Activated CD8-positive, alpha-beta memory T cell treated with anti-CD3 and anti-CD28 coated beads, Interleukin-2, amount 10 ng/mL, durations not matched to agents 7 days and 5 days (primary cell): ENCODE measurements around the gene PLA1A. TPM values are rescaled to one million over a fixed set of nuclear protein-coding genes. Genes with fewer than 3 reads are reported as not detected.

Experiments used
- ATAC-seq: fragments of 150-1000 bp; cut with Tn5 transposase; one replicate; pipeline ENCODE4 v1.10.0; 2021; ENCODE audit warnings: moderate library complexity
- CTCF ChIA-PET: fragments of 350-600 bp; sonication (Branson Sonifier 250); formaldehyde crosslinking; loops from one replicate; lab custom pipeline; 2021; ENCODE audit warnings: antibody characterized with exemption; lab: Charles Lee
- DNase-seq: peaks from one replicate; pipeline ENCODE4 v3.0.0-alpha.2; 2020
- H3K27ac Mint-ChIP-seq: one replicate; pipeline ENCODE4 v1.8.0; 2021; ENCODE audit warnings: mild to moderate bottlenecking, mixed read lengths
- H3K27me3 Mint-ChIP-seq: one replicate; pipeline ENCODE4 v1.8.0; 2021; ENCODE audit warnings: mixed read lengths
- H3K36me3 Mint-ChIP-seq: one replicate; pipeline ENCODE4 v1.8.0; 2021; ENCODE audit warnings: mild to moderate bottlenecking, mixed read lengths
- H3K4me1 Mint-ChIP-seq: one replicate; pipeline ENCODE4 v1.8.0; 2021; ENCODE audit warnings: mixed read lengths
- H3K4me3 Mint-ChIP-seq: one replicate; pipeline ENCODE4 v1.8.0; 2021; ENCODE audit warnings: mild to moderate bottlenecking, moderate library complexity, mixed read lengths
- H3K9me3 Mint-ChIP-seq: one replicate; pipeline ENCODE4 v1.8.0; 2022; ENCODE audit warnings: low read depth, mixed read lengths
- total RNA-seq, 2 experiments: library from RNA; stranded (reverse); gene quantifications; one replicate each; pipeline ENCODE4 v1.2.3, GENCODE V29; 2021

PLA1A gene
- total RNA-seq, 2 experiments from 2014 or later = 0.68 TPM; not detected in 1

DNA sequence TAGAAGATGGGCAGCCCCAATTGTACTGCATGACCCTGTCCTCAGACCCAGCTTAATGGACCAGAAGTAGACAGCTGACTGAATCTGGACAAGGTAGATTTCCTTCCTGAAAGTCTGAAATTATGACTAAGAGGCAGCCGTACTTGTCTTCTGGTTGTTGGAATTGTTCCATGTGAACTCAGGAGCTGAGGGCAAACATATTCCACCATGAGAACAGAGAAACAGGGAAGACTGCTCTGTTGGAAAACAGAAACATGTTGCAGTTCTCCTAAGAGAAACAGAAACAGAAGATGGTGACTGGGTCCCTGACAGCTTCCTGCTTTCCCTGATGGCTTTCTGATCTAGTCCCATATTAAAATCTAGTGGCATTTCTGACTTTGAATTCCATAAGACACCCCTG, 38.6 kb downstream of the PLA1A start:
- DNase-seq = no peak
- CTCF ChIA-PET = interaction anchor here (1.8 to 2.0 kb wide), 2 partner anchors 9 to 36 kb away, joined by 4 to 9 read pairs; no protein-coding TSS in a partner anchor
- no peak overlapping the region for H3K4me3 Mint-ChIP-seq

DNA sequence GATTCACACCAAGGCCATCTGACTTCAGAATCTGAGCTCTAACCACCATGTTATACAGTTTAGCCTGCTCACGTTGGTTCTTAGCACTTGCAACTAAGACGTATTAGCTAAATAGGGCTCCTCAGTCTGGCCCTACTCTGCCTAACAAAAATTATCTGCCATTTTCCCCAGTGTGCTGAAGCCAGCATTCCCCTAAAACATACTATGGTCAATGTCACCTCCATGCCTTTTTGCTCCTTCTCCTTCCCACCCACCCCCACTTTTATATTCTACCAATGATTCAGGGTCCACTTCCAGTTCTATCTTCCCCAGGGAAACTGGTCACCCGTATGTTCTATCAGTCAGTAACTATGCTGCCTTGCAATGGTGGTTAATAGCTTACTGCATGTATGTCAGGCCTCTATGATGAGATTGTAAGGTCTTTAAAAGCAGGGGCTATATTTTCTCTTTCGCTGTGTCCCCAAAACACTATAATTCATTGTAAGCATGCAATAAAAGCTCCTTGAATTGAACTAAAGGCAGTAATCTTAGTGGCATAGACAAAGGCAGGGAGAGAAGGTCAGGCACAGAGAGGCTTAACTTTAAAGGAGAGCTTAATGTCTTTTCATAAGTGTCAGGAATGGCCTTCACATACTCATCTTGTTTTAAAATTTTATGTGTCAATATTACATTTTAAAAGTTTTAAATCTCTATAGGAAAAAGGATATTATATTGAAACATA, 39.4 kb downstream of the PLA1A start:
- Mint-ChIP-seq H3K4me1 (peaks cover 34% of the 10 kb centered on the region), H3K27me3 (no peaks in the 10 kb centered on the region), H3K27ac (no peak overlapping the region), H3K4me3 (no peak overlapping the region), H3K36me3 (peaks cover 17% of the 10 kb centered on the region), H3K9me3 (no peaks in the 10 kb centered on the region)
- ATAC-seq (no peak), DNase-seq (no peak)
- CTCF ChIA-PET = interaction anchor here (1.8 to 2.0 kb wide), 2 partner anchors 10 to 36 kb away, joined by 4 to 9 read pairs; no protein-coding TSS in a partner anchor

More for the DNA sequence above, 38.6 kb downstream of the PLA1A start:
- no peaks in the 10 kb centered on the region for H3K9me3 Mint-ChIP-seq
- H3K27me3 Mint-ChIP-seq = no peaks in the 10 kb centered on the region
- H3K36me3 Mint-ChIP-seq = peaks cover 14% of the 10 kb centered on the region
- no peak for ATAC-seq
- H3K4me1 Mint-ChIP-seq = peaks cover 33% of the 10 kb centered on the region
- H3K27ac Mint-ChIP-seq = no peak overlapping the region

DNA sequence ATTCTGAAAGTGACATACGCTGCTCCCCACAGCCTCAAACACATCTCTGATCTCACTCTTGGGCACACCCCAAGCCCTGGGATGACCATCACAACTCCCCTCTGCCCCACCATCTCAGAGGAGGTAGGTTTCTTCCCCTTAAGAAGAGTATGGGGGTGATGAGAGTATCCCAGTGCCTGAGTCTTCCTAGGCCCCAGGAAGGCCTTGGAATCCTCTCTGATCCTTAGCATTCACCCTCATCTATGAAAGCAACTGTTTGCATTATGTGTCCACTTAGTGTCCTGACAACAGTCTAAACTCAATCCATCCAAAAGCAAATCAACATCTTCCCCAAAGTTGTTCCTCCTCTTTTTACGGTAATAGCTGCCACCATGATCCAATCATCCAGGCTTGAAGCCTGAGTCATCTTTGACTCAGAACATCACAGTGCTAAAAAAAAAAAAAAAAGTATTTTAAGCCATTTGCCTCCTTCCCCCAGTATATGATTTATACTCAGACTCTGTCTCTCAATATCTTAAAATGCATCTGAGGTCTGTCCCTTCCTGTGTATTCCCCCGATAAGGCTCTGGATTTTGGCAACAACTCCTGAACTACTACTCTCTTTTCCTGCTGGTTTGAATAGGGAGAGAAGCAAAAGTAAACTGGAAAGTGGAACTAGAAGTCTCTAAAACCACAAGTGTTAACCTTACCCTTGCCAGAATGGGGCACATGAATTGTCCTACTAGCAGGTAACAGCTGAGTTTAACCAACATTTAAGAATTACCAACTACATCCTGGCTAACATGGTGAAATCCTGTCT, 40.2 kb downstream of the PLA1A start:
- Mint-ChIP-seq H3K27me3 (no peaks in the 10 kb centered on the region), H3K9me3 (no peaks in the 10 kb centered on the region), H3K4me3 (no peak overlapping the region), H3K36me3 (peaks cover 17% of the 10 kb centered on the region), H3K4me1 (peaks cover 39% of the 10 kb centered on the region), H3K27ac (peak overlapping the region; percentile 90)
- peak; percentile 28 for ATAC-seq
- CTCF ChIA-PET = interaction anchor here (0.7 to 2.0 kb wide), 4 partner anchors 10 to 189 kb away, joined by 3 to 9 read pairs (median 4); no protein-coding TSS in a partner anchor
- DNase-seq = no peak

DNA sequence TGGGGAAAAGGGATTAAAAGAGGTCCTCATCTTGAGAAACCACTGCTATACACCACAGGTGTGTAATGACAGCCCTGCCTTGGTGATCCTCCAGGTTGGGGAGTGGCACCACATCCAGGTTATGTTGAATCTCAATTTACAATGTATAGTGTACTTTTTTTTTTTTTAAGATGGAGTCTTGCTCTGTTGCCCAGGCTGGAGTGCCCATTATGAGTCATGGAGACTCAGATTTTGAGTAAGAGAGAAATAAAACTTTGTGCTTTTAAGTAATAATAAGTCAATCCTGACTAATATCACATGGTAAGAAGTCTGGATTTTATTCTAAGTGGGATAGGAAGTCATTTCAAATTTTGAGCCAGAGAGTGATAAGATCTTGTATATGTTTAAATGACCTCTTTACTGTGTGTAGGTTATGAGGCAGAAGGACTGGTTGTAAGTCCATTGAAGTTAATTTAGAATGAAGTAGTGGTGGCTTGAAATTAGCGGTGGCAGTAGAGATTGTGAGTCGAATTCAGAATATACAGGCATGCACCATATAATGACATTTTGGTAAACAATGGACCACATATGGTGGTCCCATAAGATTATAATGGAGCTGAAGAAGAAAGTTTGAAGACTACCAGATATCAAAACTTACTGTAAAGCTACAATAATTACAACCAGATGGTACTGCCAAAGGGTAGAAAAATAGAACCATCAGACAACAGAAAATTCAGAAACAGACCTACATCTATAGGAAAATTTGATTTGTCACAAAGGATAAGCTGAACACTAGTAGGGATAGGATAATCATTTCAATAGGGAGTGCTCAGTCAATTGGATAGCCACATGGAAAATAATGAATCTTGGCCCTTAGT, 42.0 kb downstream of the PLA1A start:
- peaks cover 41% of the 10 kb centered on the region for H3K4me1 Mint-ChIP-seq
- CTCF ChIA-PET = no interaction called here

DNA sequence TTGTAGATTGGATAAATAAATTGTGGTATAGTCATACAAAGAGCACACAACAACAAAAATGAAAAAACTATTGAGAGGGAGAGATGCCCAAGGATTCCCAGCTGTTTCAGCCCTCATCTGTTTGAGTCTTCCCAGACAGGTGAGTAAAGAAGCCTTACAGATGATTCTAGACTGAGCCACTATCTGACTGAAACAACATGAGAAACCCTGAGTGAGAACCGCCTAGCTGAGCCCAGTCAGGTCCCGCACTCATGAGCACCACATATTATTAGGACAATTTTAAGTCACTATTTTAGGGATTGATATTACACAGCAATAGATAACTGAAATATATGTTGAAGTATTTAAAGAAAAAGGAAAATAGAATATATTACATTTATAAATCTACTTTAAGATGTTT, 43.7 kb downstream of the PLA1A start:
- Mint-ChIP-seq H3K4me3 (no peak overlapping the region), H3K4me1 (peaks cover 41% of the 10 kb centered on the region), H3K36me3 (peaks cover 18% of the 10 kb centered on the region), H3K9me3 (no peaks in the 10 kb centered on the region), H3K27me3 (no peaks in the 10 kb centered on the region), H3K27ac (no peak overlapping the region)
- CTCF ChIA-PET = interaction anchor here (1.0 to 1.7 kb wide), 2 partner anchors 8 to 340 kb away, joined by 3 to 4 read pairs; no protein-coding TSS in a partner anchor
- ATAC-seq (no peak), DNase-seq (no peak)

More for the DNA sequence above, 42.0 kb downstream of the PLA1A start:
- peak overlapping the region; percentile 90 for H3K27ac Mint-ChIP-seq
- no peak overlapping the region for H3K4me3 Mint-ChIP-seq
- DNase-seq (peak; percentile 51), ATAC-seq (peak; percentile 46)
- H3K27me3 Mint-ChIP-seq = no peaks in the 10 kb centered on the region
- H3K9me3 Mint-ChIP-seq = no peaks in the 10 kb centered on the region
- H3K36me3 Mint-ChIP-seq = peaks cover 17% of the 10 kb centered on the region

DNA sequence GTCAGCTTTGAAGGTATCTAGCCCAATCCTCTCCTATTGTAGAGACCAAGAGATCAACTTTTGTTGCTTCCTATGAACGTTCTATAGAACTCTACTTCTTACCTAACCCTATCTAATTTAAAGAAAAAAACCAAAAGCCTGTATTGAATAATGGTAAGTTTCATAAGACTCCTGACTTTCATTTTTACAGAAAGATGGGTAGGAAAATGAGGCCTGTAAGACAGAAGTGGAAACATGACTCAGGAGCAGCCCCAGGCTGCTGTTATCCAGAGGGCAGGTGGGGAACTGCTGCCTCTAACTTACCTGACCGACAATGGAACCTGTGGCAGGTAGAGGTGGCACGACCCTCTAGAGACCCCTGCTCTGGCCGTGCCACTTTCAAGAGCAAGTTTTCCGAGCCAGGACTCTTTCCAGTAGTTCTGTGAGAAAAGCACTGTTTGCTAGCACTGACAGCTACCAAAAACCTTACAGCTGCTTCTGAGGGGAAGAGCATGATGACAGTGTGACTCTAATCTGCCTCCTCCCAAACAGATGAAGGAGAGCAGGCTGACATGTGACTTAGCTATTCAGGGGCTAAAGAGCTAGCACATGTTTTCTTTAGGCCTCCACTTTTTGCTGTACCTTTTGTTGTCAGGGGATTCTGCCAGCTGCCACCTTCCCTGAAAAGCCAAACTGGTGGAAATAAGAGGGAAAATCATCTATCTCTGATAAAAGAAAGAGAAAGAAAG, 45.2 kb downstream of the PLA1A start:
- CTCF ChIA-PET = no interaction called here
- no peak for ATAC-seq
- DNase-seq = no peak

DNA sequence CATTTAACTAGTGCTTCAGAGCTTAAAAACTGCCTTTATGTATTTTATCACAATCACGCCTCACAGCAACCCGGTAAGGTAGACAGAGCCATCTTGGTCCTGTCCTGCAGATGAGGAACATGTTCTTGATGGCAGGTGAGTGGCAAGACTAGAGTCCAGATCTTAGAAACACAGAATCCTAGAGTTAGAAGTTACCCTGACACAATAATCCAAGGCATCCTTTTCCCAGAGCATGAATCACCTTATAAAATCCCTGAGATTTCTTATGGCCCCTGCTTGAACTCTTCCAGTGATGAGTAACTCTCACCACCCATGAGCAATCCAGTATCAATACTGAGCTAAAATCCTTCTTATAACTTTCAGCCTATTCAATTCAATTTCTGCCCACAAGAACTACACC, 45.8 kb downstream of the PLA1A start:
- Mint-ChIP-seq H3K27ac (no peak overlapping the region), H3K27me3 (no peaks in the 10 kb centered on the region)

More for the DNA sequence above, 45.2 kb downstream of the PLA1A start:
- no peak overlapping the region for H3K27ac Mint-ChIP-seq
- H3K36me3 Mint-ChIP-seq = peaks cover 19% of the 10 kb centered on the region
- H3K4me1 Mint-ChIP-seq = peaks cover 32% of the 10 kb centered on the region
- no peak overlapping the region for H3K4me3 Mint-ChIP-seq
- no peaks in the 10 kb centered on the region for H3K27me3 Mint-ChIP-seq
- no peaks in the 10 kb centered on the region for H3K9me3 Mint-ChIP-seq

DNA sequence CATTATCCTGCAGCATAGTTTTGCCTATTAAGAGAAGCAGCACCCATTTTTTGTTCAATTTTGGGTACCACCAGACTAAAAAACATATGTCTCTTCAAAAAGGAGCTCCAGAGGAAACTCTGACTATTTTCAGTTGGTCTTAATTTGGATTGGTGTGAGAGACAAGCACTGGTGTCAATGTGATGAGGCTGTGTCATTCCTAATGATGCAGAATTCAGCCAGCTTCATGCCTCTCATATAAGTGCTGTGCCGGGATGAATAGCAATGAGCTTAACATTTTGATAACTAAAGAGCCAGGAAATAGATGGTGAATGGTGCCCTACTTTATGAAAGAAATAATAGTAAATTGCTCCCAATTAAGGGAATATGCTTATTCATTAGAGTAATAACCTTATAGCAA, 46.8 kb downstream of the PLA1A start:
- no peak for ATAC-seq
- H3K4me3 Mint-ChIP-seq = no peak overlapping the region
- H3K9me3 Mint-ChIP-seq = no peaks in the 10 kb centered on the region
- no peaks in the 10 kb centered on the region for H3K27me3 Mint-ChIP-seq
- CTCF ChIA-PET = no interaction called here
- peaks cover 16% of the 10 kb centered on the region for H3K36me3 Mint-ChIP-seq
- no peak overlapping the region for H3K27ac Mint-ChIP-seq
- H3K4me1 Mint-ChIP-seq = peaks cover 17% of the 10 kb centered on the region
- no peak for DNase-seq

More for the DNA sequence above, 45.8 kb downstream of the PLA1A start:
- CTCF ChIA-PET = interaction anchor here (0.8 kb wide), 1 partner anchor 176 kb away, joined by 3 read pairs; no protein-coding TSS in a partner anchor
- Mint-ChIP-seq H3K9me3 (no peaks in the 10 kb centered on the region), H3K36me3 (peaks cover 16% of the 10 kb centered on the region), H3K4me1 (peaks cover 26% of the 10 kb centered on the region), H3K4me3 (no peak overlapping the region)
- ATAC-seq (no peak), DNase-seq (no peak)

DNA sequence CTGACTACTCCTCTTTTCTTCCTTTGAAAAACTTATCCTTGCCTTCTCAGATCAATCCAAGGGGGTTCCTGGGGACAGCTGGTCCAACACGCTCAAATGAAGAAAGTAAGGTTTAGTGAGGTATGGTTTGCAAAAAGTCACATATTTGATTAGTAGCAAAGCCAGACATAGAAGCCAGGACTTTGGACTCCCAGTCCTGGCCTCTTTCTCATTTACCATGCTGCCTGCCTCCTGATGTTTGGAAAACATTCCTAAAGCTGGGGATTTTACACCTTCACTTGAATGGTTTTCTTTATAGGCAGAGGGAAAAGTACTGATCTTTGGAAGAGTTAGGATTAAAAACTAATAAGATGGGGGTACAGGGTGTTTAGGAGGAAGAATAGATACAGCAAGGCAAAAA, 48.1 kb downstream of the PLA1A start:
- no peak overlapping the region for H3K27ac Mint-ChIP-seq
- H3K9me3 Mint-ChIP-seq = no peaks in the 10 kb centered on the region
- H3K27me3 Mint-ChIP-seq = no peaks in the 10 kb centered on the region
- DNase-seq (no peak), ATAC-seq (no peak)
- CTCF ChIA-PET = no interaction called here
- H3K36me3 Mint-ChIP-seq = peaks cover 8% of the 10 kb centered on the region
- peaks cover 8% of the 10 kb centered on the region for H3K4me1 Mint-ChIP-seq
- H3K4me3 Mint-ChIP-seq = no peak overlapping the region

DNA sequence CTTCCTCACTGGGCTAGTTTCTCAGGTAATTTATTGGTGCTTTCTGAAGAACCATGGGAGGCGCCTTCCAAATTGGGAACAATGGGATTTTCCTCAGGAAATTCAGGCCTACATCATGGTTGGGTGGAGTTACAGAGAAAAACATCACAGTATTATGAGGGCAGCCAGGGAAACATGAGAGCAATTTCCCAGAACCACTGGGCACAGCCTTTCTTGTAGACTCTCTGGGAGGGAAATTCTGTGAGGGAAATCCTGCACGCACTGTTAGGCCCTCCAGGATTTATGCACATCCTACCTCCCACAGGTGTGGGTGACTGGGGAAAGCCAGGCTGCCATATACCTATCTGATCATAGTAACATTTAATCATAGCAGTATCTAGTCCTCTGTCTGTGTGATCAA, 49.5 kb downstream of the PLA1A start:
- H3K9me3 Mint-ChIP-seq = no peaks in the 10 kb centered on the region
- no peaks in the 10 kb centered on the region for H3K27me3 Mint-ChIP-seq
- CTCF ChIA-PET = no interaction called here
- no peak for ATAC-seq
- peaks cover 6% of the 10 kb centered on the region for H3K4me1 Mint-ChIP-seq
- H3K27ac Mint-ChIP-seq = no peak overlapping the region
- no peak for DNase-seq
- H3K4me3 Mint-ChIP-seq = no peak overlapping the region
- peaks cover 3% of the 10 kb centered on the region for H3K36me3 Mint-ChIP-seq

DNA sequence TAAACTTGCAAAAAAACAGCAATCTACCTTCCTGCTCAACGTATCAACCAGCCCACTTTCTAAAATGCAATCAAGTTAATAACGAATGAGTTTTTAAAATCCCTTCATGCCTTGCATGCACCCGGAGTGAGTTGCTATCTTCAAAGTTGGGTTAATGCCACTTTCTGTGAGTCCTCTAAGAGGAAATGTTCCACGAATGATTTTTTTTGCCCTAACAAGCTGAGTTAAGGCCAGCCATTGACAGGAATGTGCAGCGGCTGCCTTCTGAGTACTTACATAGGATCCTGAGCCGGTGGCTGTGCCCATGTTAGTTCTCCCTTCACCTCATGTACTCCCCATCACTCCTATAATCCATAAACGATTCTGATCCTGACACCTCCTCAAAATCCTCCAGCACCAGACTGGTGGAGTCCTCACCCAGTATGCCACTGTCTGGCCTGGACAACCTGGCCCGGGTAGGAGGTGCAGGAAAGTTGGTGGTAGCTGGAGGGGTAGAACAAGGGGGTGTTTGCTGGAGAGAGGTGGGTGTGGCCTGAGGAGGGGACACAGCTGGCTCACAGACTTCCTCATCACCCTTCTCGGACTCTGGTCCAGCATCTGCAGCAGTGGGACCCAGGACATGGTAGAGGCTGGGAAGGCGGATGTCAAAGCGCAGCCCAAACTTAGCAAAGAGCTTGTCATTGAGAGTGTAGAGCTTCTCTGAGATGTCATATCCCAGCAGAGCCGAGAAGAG, 50.3 kb downstream of the PLA1A start:
- no peak for ATAC-seq
- Mint-ChIP-seq H3K27me3 (no peaks in the 10 kb centered on the region), H3K4me1 (peaks cover 2% of the 10 kb centered on the region), H3K9me3 (no peaks in the 10 kb centered on the region), H3K27ac (no peak overlapping the region), H3K36me3 (peaks cover 3% of the 10 kb centered on the region), H3K4me3 (no peak overlapping the region)
- no peak for DNase-seq
- CTCF ChIA-PET = interaction anchor here (0.8 kb wide), 1 partner anchor 15 kb away, joined by 3 read pairs; no protein-coding TSS in a partner anchor

DNA sequence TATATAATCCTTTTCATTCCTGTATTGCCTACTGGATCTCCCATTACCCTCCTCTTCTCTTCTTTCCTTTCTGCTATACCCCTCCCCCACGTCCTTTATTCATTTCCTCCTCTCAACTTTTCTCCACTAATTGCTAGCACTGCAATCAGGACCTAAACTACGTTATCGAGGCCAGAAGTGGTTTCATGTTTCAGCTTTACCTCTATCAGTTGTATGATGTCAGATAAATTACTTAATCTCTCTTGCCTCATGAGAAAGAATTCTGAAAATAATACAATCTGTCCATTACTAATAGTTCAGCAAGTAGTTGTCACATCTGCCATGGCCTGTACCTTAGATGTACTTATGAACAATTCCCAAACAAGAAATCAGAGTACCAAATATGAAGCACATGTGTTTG, 52.1 kb downstream of the PLA1A start:
- no peak overlapping the region for H3K4me3 Mint-ChIP-seq
- CTCF ChIA-PET = interaction anchor here (0.9 kb wide), 1 partner anchor 9 kb away, joined by 4 read pairs; no protein-coding TSS in a partner anchor
- peaks cover 3% of the 10 kb centered on the region for H3K36me3 Mint-ChIP-seq
- no peak overlapping the region for H3K27ac Mint-ChIP-seq
- DNase-seq = no peak
- peaks cover 4% of the 10 kb centered on the region for H3K4me1 Mint-ChIP-seq
- ATAC-seq = no peak
- H3K27me3 Mint-ChIP-seq = no peaks in the 10 kb centered on the region
- no peaks in the 10 kb centered on the region for H3K9me3 Mint-ChIP-seq
